ENCODE data around the gene SEZ6.

DNA sequence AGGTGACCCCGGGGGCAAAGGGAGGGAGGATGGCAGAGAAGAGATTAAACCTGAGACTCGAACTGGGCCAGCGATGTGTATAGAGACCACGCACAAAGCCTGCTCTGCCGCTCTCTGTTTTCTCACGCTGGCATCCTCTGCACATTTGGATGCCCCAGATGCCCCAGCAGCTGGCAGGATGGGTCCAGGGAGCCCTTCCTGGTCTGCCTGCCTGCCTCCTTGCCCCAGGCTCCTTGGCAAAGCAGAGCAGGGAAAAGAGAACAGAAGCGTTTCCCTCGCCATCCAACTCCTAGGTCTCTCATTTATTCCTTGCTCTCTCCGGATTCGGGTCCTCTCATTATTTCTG is 31.9 kb upstream of the SEZ6 start:
- TF ChIP-seq EZH2 (IDR thresholded peaks at IDR 0.05; ENCODE audit: low read length, unreplicated experiment), result no peak
- TF ChIP-seq, protein P1, sequence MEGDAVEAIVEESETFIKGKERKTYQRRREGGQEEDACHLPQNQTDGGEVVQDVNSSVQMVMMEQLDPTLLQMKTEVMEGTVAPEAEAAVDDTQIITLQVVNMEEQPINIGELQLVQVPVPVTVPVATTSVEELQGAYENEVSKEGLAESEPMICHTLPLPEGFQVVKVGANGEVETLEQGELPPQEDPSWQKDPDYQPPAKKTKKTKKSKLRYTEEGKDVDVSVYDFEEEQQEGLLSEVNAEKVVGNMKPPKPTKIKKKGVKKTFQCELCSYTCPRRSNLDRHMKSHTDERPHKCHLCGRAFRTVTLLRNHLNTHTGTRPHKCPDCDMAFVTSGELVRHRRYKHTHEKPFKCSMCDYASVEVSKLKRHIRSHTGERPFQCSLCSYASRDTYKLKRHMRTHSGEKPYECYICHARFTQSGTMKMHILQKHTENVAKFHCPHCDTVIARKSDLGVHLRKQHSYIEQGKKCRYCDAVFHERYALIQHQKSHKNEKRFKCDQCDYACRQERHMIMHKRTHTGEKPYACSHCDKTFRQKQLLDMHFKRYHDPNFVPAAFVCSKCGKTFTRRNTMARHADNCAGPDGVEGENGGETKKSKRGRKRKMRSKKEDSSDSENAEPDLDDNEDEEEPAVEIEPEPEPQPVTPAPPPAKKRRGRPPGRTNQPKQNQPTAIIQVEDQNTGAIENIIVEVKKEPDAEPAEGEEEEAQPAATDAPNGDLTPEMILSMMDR (conservative IDR thresholded peaks at IDR 0.05; ENCODE audit: low read depth, low read length), result no peak
- TF ChIP-seq EZH2phosphoT487 (IDR thresholded peaks at IDR 0.05; ENCODE audit: borderline replicate concordance, low read length), result no peak
